ENCODE data around the gene CREM. TPM values are rescaled to one million over a fixed set of nuclear protein-coding genes. Genes with fewer than 3 reads are reported as not detected.

The CREM gene
- total RNA-seq, 1 donor from 2014 or later = 26.9 TPM

- DNase-seq (ENCODE audit: low read depth) = no peak
- no peak overlapping the region for H3K4me3 ChIP-seq (ENCODE audit: low read depth, low read length)
- no peak for TF ChIP-seq CTCF (conservative IDR thresholded peaks at IDR 0.05; ENCODE audit: low read depth, low read length)
These were observed 73.8 kb downstream of the CREM start for GRCh38 chr10:35200487-35200886.

- DNase-seq (ENCODE audit: low read depth) = no peak
- H3K4me3 ChIP-seq (ENCODE audit: low read depth, low read length) = no peak overlapping the region
- no peak for TF ChIP-seq CTCF (conservative IDR thresholded peaks at IDR 0.05; ENCODE audit: low read depth, low read length)
These were observed 74.6 kb downstream of the CREM start for GRCh38 chr10:35201234-35201633.

GRCh38 chr10:35202050-35202449 lies 75.4 kb downstream of the CREM start:
- H3K4me3 ChIP-seq (ENCODE audit: low read depth, low read length) = no peak overlapping the region
- DNase-seq (ENCODE audit: low read depth) = no peak
- no peak for TF ChIP-seq CTCF (conservative IDR thresholded peaks at IDR 0.05; ENCODE audit: low read depth, low read length)

- TF ChIP-seq CTCF (conservative IDR thresholded peaks at IDR 0.05; ENCODE audit: low read depth, low read length) = no peak
- H3K4me3 ChIP-seq (ENCODE audit: low read depth, low read length) = no peak overlapping the region
- DNase-seq (ENCODE audit: low read depth) = no peak
These were observed 77.1 kb downstream of the CREM start for GRCh38 chr10:35203745-35204144.

GRCh38 chr10:35204650-35205319 lies 78.1 kb downstream of the CREM start:
- TF ChIP-seq CTCF (conservative IDR thresholded peaks at IDR 0.05; ENCODE audit: low read depth, low read length) = no peak
- no peak overlapping the region for H3K4me3 ChIP-seq (ENCODE audit: low read depth, low read length)
- no peak for DNase-seq (ENCODE audit: low read depth)

GRCh38 chr10:35206274-35206673 lies 79.6 kb downstream of the CREM start:
- DNase-seq (ENCODE audit: low read depth) = no peak
- no peak overlapping the region for H3K4me3 ChIP-seq (ENCODE audit: low read depth, low read length)
- no peak for TF ChIP-seq CTCF (conservative IDR thresholded peaks at IDR 0.05; ENCODE audit: low read depth, low read length)

- DNase-seq (ENCODE audit: low read depth) = no peak
- TF ChIP-seq CTCF (conservative IDR thresholded peaks at IDR 0.05; ENCODE audit: low read depth, low read length) = no peak
- H3K4me3 ChIP-seq (ENCODE audit: low read depth, low read length) = no peak overlapping the region
These were observed 81.9 kb downstream of the CREM start for GRCh38 chr10:35208536-35208935.

Data from epithelial cell of proximal tubule (primary cell).